Measurements from ENCODE around the gene YY1. TPM values are rescaled to one million over a fixed set of nuclear protein-coding genes. Genes with fewer than 3 reads are reported as not detected.

Gene YY1
- total and polyA plus RNA-seq, 9 of the 15 experiments (the other 6 are each of a cell fraction or from before 2014, with no cell fraction given): 20.8 to 74.2 (median 46.7) TPM

DNA sequence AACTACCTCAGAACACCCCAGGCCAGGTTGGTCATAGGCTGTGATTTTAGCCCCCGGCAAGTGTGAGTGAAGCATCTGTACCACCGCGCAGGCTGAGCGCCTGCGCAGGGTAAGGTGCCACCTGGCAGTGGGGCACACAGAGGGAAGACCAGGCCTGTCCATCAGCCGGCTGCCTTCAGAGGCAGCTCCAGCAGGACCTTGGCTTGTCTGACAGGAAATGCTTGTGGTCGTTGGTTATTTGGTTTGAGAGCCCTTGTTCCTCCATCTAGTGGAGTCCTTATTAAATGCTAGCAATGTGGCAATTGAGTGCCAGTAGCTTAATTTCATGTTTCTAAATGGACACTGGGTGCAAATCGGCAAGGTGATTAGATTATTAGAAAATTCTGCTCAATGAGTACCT is 39.8 kb downstream of the YY1 start:
- Histone ChIP-seq H3K27me3 (ENCODE audit: control insufficient read depth in 2 of 2, insufficient read depth in 2 of 2, low read length in 2 of 2) (no peaks in the 10 kb centered on the region), H4K20me1 (replicated peaks; ENCODE audit: control insufficient read depth, insufficient read depth, low read length) (0 out of 2 replicates have a peak, but pooled peaks cover 3% of the 10 kb centered on the region), H3K9ac (ENCODE audit: insufficient read depth in 1 of 2, low read depth in 2 of 2, low read length in 2 of 2) (no peak overlapping the region), H3K36me3 (ENCODE audit: control insufficient read depth, insufficient read depth, low read length) (peaks cover 78% of the 10 kb centered on the region; the same call in 2 of the 3 replicates), H3K79me2 (ENCODE audit: control insufficient read depth, insufficient read depth, low read length) (peaks cover 64% of the 10 kb centered on the region), H3K9me3 (replicated peaks; ENCODE audit: control insufficient read depth, insufficient read depth, low read depth, low read length) (no peaks in the 10 kb centered on the region), H2AFZ (ENCODE audit: low read depth, low read length) (no peak overlapping the region), H3K27ac (ENCODE audit: extremely low read depth, low read depth, low read length) (no peak overlapping the region), H3K4me2 (ENCODE audit: insufficient read depth, low read length) (no peak overlapping the region), H3K4me3 (no peak overlapping the region), H3K4me1 (replicated peaks in 1 of 2; ENCODE audit: control insufficient read depth in 2 of 2, insufficient read depth in 2 of 2, low read length in 2 of 2) (peaks cover 0 to 7% of the 10 kb centered on the region in 2 experiments; a peak in 2 of 5 replicates), H3K9me1 (ENCODE audit: control insufficient read depth, insufficient read depth, low read length) (no peaks in the 10 kb centered on the region)
- 91% methylated on average over 8 of the region's 8 CpGs for WGBS (ENCODE audit: insufficient coverage, low coverage, missing lambda C conversion rate)
- in situ Hi-C loops (cut with MboI): no loop called here
- FAIRE-seq (no peak), DNase-seq (ENCODE audit: extremely low read depth in 1 of 4, low spot score in 3 of 4) (no peak), ATAC-seq (no peak)
- TF ChIP-seq, protein P1, sequence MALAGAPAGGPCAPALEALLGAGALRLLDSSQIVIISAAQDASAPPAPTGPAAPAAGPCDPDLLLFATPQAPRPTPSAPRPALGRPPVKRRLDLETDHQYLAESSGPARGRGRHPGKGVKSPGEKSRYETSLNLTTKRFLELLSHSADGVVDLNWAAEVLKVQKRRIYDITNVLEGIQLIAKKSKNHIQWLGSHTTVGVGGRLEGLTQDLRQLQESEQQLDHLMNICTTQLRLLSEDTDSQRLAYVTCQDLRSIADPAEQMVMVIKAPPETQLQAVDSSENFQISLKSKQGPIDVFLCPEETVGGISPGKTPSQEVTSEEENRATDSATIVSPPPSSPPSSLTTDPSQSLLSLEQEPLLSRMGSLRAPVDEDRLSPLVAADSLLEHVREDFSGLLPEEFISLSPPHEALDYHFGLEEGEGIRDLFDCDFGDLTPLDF (CRISPR knock-in tag; IDR thresholded peaks at IDR 0.05): no peak
- TF ChIP-seq SNIP1 (IDR thresholded peaks at IDR 0.05; ENCODE audit: low read depth) (no peak), TBP (optimal IDR thresholded peaks at IDR 0.05; ENCODE audit: low read depth, low read length) (no peak), ZNF408 (CRISPR knock-in tag; IDR thresholded peaks at IDR 0.05; ENCODE audit: low read depth) (no peak)
- no TSS peak for BruUV-seq (replicated peaks)
- ChIA-PET POLR2A (interaction anchor here (0.6 to 1.0 kb wide), 2 partner anchors 15 to 710 kb away, joined by 4 to 5 read pairs; no protein-coding TSS in a partner anchor), CTCF (ENCODE audit: low intra/inter-chr PET ratio) (no interaction called here)
- intact Hi-C loops (cut with micrococcal nuclease): no loop called here

DNA sequence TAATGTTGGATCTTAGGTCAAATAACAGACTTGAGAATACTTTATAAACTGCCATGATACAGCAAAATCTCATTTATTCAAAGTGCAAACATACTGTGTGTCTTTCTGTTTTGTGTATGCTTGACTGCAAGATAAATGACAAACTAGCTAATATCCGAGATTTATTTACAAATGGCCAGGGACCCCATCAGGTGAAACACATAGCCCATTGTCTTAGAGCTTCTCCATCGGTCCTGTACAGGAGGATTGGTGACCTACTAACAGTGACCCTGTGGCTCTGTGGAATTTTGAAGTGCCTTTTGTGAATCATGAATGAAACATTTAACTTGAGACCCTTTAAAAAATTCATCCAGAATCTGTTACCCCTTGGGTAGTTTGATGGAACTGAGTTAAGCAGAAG is 40.2 kb downstream of the YY1 start:
- Histone ChIP-seq H3K4me3 (no peak overlapping the region), H3K4me1 (replicated peaks in 1 of 2; ENCODE audit: control insufficient read depth in 2 of 2, insufficient read depth in 2 of 2, low read length in 2 of 2) (peaks cover 0 to 8% of the 10 kb centered on the region in 2 experiments; a peak in 2 of 5 replicates), H4K20me1 (replicated peaks; ENCODE audit: control insufficient read depth, insufficient read depth, low read length) (0 out of 2 replicates have a peak, but pooled peaks cover 3% of the 10 kb centered on the region), H3K27ac (ENCODE audit: extremely low read depth, low read depth, low read length) (no peak overlapping the region), H3K4me2 (ENCODE audit: insufficient read depth, low read length) (no peak overlapping the region), H3K9me3 (replicated peaks; ENCODE audit: control insufficient read depth, insufficient read depth, low read depth, low read length) (no peaks in the 10 kb centered on the region), H3K79me2 (ENCODE audit: control insufficient read depth, insufficient read depth, low read length) (peaks cover 60% of the 10 kb centered on the region), H3K9ac (ENCODE audit: insufficient read depth in 1 of 2, low read depth in 2 of 2, low read length in 2 of 2) (peak overlapping the region in 1 of 2 experiments; percentile 41; a peak in 1 of 4 replicates), H3K27me3 (ENCODE audit: control insufficient read depth in 2 of 2, insufficient read depth in 2 of 2, low read length in 2 of 2) (no peaks in the 10 kb centered on the region), H3K9me1 (ENCODE audit: control insufficient read depth, insufficient read depth, low read length) (no peaks in the 10 kb centered on the region), H3K36me3 (ENCODE audit: control insufficient read depth, insufficient read depth, low read length) (peaks cover 74% of the 10 kb centered on the region; the same call in 2 of the 3 replicates), H2AFZ (ENCODE audit: low read depth, low read length) (no peak overlapping the region)
- FAIRE-seq (no peak), ATAC-seq (no peak), DNase-seq (ENCODE audit: extremely low read depth in 1 of 4, low spot score in 3 of 4) (no peak)
- intact Hi-C loops (cut with micrococcal nuclease): no loop called here
- in situ Hi-C loops (cut with MboI): no loop called here
- BruUV-seq (replicated peaks): no TSS peak
- ChIA-PET CTCF (ENCODE audit: low intra/inter-chr PET ratio) (no interaction called here), POLR2A (interaction anchor here (0.6 to 1.0 kb wide), 2 partner anchors 15 to 710 kb away, joined by 4 to 5 read pairs; no protein-coding TSS in a partner anchor)
- 91% methylated on average over 2 of the region's 2 CpGs for WGBS (ENCODE audit: insufficient coverage, low coverage, missing lambda C conversion rate)
- TF ChIP-seq, protein P2, sequence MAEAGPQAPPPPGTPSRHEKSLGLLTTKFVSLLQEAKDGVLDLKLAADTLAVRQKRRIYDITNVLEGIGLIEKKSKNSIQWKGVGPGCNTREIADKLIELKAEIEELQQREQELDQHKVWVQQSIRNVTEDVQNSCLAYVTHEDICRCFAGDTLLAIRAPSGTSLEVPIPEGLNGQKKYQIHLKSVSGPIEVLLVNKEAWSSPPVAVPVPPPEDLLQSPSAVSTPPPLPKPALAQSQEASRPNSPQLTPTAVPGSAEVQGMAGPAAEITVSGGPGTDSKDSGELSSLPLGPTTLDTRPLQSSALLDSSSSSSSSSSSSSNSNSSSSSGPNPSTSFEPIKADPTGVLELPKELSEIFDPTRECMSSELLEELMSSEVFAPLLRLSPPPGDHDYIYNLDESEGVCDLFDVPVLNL (CRISPR knock-in tag; IDR thresholded peaks at IDR 0.05; ENCODE audit: low read depth): no peak
- TF ChIP-seq, protein P3, sequence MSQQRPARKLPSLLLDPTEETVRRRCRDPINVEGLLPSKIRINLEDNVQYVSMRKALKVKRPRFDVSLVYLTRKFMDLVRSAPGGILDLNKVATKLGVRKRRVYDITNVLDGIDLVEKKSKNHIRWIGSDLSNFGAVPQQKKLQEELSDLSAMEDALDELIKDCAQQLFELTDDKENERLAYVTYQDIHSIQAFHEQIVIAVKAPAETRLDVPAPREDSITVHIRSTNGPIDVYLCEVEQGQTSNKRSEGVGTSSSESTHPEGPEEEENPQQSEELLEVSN (IDR thresholded peaks at IDR 0.05; ENCODE audit: borderline replicate concordance in 1 of 2, extremely low read depth in 1 of 2, insufficient read depth in 1 of 2, insufficient read length in 1 of 2, low read depth in 1 of 2, low read length in 1 of 2, poor library complexity in 1 of 2, severe bottlenecking in 1 of 2): no peak
- TF ChIP-seq, protein P4, sequence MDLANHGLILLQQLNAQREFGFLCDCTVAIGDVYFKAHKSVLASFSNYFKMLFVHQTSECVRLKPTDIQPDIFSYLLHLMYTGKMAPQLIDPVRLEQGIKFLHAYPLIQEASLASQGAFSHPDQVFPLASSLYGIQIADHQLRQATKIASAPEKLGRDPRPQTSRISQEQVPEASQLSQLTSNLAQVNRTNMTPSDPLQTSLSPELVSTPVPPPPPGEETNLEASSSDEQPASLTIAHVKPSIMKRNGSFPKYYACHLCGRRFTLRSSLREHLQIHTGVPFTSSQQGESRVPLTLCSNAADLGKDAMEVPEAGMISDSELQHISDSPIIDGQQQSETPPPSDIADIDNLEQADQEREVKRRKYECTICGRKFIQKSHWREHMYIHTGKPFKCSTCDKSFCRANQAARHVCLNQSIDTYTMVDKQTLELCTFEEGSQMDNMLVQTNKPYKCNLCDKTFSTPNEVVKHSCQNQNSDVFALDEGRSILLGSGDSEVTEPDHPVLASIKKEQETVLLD (IDR thresholded peaks at IDR 0.05): no peak
- no peak for TF ChIP-seq ERF (CRISPR knock-in tag; IDR thresholded peaks at IDR 0.05)
- no peak for TF ChIP-seq CHD1 (IDR thresholded peaks at IDR 0.05; ENCODE audit: low read length)
- TF ChIP-seq, protein P5, sequence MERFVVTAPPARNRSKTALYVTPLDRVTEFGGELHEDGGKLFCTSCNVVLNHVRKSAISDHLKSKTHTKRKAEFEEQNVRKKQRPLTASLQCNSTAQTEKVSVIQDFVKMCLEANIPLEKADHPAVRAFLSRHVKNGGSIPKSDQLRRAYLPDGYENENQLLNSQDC (CRISPR knock-in tag; IDR thresholded peaks at IDR 0.05): no peak
